GM21515 (cell line): Measurements from ENCODE around the gene RXFP4.

Experiments used
- ATAC-seq: cut with Tn5 transposase; IDR thresholded peaks from one replicate; pipeline ENCODE4 v1.9.1; 2021; ENCODE audit not compliant: unreplicated experiment

The RXFP4 gene

DNA sequence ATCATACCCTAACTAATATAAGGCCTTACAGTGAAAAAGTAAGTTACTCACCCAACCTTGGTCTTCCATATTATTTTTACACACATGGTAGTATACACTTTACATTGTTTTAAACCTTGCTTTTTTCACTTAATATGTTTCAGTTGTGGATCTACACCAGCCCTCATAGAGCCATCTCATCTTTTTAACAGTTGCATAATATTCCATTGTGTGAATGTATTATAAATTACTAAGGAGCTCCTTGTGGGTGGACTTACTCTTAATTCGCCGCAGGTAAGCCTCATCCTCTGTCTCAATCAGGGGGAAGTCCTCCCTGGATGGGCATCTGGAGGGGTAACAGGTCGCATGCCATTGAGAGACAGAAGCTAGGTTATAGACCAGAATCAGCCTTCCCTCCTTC is 13.2 kb downstream of the RXFP4 start:
- ATAC-seq: no peak

DNA sequence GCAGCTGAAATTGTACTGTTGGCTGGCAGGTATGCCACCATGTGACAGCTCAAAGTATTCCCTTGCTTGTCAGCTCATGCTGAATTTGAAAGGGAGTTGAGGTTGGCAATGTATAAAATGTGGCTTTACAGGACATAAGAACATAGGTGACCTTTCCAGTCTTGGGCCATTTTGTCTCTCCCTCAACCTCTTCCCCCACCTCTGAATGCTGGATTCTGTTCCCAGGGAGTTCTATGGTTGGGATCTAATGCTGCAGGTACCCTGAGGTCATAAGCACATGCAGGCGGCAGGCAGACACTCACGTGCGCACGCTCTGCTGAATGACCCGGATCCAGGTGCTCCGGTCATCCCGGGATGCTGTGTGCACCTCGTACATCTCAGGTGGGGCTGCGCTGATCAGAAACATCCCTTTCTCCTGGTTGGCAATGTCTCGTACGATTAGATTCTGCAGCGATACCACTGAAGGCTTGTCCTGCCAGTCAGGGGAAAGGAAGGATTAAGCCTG is 16.0 kb downstream of the RXFP4 start:
- no peak for ATAC-seq

DNA sequence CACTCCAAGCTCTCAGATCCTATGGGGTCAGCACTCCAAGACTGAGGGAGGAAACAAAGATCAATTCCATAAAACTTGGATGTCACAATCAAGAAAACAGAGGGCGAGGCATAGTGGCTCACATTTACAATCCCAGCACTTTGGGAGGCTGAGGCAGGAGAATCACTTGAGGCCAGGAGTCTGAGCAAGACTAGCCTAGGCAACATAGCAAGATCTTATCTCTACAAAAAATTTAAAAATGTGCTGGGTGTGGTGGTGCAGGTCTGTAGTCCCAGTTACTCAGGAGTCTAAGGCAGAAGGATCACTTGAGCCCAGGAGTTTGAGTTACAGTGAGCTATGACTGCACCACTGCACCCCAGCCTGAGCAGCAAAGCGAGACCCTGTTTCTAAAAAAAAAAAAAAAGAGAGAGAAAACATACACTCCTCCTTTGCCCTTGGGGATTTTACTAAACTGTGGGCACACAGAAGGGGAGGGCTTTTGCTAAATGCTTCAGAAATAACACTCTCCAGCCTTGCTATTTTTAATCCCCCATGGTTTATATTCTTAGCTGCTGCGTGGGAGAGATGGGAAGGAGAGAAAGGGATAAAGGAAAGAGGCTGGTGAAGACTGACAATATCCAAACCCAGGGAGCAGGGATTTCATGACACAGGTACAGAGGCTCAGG is 18.8 kb downstream of the RXFP4 start:
- no peak for ATAC-seq

DNA sequence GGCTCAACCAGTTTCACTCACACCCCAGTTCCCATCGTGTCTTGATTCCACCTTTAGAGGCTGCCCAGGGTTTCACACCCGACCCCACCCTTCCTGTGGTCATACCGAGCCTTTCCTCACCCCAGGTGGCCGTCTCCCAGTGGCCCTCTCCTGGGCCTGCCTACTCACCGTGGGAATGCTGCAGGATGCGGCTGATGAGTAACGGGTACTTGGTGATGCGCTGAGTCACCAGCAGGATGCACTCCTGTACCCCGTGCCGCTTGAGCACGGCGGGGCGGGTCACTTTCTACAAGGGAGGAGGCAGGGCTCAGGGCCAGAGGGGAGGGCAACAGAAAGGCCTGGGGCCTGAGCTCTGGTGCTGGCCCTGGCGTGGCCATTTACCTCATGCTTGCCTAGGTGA is 20.5 kb downstream of the RXFP4 start:
- ATAC-seq: no peak

DNA sequence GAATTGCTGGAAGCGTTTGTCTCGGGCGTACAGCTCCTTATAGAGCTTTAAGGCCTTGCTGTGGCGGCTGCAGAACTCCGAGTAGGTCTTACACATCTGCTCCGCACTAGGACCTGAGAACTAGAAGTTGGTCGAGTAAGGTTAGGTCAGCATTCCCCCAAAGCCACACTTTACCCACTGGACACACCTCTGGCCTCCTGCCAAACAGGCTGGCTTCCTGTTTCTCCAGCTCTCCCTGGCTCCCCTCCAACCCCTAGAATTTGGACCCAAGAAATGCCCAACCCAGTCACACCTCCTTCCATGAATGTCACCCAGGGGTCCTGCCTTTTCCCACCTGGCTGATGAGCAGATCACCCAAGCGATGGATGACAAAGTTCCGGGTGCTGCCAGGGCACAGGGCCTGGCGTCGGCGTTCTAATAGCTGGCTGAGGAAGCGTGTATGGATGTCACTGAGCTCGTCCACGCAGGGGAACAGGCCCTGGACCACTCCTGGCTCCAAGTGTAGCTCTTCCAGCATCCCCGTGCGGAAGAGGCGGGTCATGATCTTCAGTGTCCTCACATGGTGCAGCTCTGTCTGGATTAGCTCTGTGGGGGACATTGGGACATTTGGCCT is 21.3 kb downstream of the RXFP4 start:
- no peak for ATAC-seq

DNA sequence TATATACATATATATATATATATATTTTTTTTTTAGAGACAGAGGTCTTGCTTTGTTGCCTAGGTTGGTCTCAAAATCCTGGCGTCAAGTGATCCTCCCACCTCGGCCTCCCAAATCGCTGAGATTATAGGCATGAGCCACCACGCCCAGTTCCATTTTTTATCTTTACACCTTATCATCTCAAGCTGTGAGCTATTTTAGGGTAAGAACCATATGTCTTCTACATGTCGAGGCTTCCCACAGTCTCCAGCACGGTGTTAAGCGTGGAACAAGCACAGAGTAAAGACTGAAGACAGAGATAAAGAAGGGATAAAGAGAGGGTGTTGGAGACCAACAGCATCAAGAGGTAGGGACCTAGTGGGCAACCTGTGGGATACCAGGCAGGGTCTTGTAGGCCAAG is 22.8 kb downstream of the RXFP4 start:
- ATAC-seq: no peak

DNA sequence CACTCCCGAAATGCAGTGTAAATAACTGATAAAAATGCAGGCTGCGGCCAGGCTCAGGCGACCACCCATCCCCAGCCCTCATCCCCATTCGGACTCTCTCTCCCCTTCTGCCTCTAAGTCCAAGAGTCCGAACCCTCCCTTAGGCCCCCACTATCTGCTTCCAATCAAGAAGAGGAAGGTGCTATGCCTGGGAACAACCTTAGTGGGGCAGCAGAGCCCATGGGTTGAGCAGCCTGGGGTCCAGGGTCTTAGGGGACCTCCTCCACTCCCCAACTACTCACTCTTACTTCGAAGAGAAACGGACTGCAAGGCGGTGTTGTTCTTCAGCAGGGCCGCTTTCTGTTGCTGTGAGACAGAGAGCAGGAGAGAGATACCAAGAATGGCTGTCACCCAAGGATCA is 24.7 kb downstream of the RXFP4 start:
- no peak for ATAC-seq

DNA sequence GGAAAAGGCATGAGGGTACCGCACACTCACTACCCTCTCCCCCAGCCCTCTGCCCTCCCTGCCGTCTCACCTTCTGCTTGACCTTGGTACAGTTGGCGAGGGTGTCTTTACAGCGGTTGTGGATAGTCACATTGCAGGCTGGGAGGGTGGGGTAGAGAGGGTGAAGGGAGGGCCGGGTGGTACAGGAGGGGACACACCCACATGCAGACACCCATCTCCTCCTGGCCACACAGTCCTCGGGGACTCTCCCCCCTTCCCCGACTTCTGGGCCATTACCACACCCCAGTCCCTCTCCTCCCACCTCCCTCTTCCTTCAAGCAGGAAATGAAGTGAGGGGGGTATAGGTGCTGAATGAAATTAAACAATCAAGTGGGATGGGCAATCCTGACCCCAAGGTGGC is 25.3 kb downstream of the RXFP4 start:
- ATAC-seq: no peak

DNA sequence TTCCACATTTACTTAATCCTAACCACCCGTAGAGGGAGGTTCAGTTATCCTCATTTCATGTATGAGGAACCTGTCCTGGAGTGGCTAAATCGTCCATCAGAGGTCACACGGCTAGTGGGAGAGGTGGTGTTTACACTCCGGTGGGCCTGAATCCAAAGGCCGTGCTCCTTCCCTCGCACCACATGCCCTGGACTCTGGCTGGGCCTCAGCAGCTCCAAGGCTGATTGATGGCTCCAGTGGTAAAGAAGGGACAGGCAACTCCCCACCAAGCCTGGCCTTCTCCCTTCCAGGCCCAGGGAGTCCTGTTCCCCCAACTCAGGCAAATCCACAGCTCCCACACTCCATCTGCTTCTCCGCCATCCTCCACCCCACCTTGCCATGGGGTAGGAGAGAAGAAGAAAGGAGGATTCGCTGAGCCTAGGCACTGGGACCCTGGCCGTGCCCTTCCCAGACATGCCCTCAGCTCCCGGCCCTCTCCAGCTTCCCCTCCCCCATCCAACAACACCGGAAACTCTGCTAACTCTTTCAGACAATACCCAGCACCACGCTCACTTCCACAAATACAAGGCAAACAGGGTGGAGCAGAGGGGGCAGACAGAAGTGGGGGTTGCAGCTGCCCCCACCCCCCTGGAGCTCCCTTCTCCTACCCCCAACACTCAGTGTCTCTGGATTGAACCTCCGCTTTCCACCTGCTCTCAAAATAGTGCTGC is 26.1 kb downstream of the RXFP4 start:
- ATAC-seq: no peak

DNA sequence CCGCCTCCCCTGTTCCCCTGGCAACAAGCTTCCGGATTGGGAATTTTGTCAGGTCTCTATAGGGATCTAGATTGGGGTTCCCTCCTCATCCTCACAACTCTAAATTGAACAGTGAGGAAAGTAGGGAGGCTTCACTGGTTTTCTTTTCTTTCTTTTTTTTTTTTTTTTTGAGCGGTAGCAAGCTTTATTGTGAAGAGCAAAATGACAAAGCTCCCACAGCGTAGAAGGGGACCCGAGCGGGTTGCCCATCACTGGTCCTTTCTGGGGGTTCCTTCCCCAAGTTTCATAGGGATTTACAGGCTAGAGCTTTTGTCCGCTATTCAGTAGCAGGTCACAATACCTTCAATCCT is 26.6 kb downstream of the RXFP4 start:
- no peak for ATAC-seq

DNA sequence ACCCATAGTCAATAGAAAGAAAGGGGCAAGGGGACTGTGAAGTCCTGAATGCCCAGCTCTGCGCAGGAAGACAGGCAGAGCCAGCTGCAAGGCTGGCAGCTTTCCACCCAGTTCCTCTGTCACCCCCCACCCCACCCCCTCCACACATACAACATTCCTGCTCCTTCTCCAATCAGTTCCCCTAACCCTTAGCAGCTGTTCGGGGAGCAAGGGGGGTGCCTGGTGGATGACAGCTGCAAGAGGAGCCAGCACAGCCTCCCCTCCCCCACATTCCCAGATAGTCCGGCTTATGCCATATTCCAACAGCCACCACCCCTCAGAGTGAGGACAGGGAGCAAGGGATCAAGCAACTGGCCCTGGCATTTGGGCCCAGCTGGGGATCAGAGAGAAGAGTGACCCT is 27.2 kb downstream of the RXFP4 start:
- ATAC-seq: no peak

DNA sequence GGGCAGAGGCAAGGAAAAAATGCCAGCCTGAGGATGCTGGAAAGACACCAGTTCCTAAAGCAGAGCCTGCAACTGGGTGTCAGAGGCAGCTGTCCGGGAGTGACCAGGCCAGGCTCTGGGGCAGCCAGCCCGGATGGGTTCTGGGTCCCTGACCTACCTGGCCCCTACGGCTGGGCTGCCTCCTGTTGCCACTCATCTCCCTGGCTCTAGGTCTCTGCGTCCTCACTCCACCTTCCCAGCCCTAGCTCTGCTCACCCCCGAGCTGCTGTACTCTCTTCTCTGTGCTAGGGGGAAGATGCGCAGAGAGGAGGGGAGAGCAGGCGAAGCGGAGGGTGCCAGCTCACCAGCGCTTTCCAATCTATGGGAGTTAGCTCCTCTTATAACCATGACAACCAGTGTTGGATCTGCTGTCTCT is 27.9 kb downstream of the RXFP4 start:
- ATAC-seq: no peak

DNA sequence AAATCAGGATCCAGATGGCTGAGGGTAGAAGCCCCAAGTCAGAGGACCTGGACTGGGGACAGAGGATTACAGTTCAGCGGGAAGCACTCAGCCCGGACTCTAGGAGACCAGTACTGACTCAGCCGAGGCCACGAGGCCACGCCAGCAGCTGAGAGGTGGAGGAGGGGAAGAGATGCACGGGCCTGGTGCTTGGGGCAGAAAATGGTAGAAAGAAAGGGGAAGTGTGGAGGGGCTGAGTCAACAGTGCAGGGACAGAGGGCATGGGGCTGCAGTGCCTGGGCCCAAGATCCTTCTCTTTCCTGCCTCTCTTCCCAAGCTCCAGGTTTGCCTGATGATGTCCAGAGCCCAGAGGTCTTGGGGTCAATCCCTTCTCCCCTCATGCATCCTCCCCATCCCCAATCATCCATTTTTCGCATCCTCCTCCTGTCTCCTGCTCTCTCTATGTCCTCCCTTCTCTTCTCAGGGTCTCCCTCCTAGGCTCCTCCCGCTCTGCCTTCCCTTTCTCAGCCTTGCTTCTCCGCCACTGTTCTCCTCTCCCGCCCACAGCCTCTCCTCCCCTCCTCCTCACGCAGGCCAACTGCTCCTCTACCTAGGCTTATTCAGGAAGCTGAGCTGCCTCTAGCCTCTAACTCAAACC is 29.2 kb downstream of the RXFP4 start:
- ATAC-seq: no peak

DNA sequence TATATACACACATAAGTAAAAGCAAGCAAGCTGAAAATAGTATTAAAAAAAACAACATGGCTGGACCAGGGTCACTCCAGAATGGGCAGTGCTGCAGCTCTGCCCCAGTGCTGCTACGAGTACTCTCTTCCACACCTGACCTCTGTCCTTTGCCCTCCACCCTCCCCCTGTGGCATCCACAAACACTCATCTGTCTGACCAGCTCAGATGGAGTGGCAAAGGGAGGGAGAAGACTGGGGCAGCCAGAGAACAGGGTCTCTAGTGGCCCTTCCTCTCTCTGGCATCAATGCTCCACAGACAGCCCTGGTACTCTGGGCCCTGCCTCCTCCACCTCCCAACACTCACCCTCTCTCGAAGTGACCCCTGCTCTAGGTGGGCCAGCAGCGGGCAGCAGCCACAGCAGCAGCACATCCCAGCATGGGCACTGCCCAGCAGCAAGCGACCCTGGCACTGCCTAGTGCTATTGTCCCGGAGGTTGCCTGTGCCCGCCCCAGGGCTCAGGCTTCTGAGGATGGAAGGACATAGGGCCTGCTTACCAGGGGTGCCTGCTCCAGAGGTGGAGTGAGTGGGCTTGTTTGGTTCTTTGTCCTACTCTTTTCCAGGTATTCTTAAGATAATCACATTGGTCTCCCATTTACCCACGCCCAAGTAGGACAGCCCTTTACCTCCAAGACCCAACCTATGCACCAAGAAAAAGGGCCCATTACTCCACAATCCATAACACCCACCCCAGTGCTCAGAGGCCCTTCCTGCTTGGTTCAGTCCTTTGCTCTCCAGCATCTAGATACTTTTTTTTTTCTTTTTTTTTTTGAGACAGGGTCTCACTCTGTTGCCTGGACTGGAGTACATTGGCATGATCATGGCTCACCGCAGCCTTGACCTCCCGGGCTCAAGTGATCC is 30.7 kb downstream of the RXFP4 start:
- no peak for ATAC-seq

DNA sequence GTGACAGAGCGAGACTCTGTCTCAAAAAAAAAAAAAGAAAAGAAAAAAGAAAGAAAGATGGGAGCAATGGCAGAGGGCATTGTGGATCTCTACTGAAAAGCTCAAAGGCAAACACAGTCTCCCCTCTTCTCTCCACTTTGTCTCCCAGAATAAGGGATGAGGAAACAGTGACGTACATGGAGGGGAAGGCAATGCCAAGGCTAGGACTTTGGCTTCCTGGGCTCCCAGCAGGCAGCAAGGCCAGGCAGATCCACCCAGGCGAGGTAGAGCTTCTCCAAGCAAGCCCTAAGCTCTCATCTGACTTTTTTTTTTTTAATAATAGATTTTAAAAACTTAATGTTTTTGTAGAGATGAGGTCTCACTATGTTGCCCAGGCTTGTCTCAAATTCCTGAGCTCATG is 32.3 kb downstream of the RXFP4 start:
- no peak for ATAC-seq

DNA sequence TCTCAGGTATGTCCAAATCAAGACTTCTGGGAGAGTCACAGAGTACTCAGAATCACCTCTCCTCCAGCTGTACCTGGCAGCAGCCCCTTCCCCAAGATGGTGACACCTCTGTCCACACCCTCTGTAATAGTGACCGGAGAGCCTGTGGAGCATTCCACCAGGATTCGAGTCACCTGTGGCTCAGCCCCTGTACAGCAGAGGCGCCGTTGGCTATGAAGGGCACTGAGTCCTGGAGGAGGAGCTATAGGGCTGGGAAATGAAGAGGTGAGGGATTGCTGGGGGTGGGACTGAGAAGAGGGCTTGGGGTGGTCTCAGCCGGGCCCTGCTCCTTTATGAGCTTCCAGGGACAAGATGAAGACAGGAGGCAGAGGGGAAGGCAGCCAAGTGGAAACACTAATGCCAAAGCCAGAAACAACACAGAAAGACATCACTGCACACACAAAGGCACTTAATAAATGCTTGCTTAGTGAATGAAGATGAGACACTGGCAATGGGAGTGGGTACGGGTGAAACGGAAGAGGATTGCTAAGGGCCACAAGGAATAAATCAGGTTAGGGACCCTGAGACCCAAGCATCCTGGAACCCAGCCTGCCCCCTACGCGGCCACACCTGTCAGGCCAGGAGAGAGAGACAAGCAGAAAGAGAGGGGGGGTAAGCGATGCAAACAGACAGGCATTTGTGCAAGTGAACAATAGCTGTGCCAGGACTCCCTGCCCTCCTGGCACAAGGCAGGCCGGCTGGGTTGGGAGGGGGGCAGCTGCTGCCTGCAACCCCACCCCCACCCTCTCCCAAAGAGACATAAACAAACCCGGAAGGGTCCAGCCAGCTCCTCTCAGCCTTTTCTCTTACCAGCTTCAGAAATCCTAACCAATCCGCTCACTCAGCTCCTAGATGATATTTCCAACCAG is 33.0 kb downstream of the RXFP4 start:
- ATAC-seq: no peak

DNA sequence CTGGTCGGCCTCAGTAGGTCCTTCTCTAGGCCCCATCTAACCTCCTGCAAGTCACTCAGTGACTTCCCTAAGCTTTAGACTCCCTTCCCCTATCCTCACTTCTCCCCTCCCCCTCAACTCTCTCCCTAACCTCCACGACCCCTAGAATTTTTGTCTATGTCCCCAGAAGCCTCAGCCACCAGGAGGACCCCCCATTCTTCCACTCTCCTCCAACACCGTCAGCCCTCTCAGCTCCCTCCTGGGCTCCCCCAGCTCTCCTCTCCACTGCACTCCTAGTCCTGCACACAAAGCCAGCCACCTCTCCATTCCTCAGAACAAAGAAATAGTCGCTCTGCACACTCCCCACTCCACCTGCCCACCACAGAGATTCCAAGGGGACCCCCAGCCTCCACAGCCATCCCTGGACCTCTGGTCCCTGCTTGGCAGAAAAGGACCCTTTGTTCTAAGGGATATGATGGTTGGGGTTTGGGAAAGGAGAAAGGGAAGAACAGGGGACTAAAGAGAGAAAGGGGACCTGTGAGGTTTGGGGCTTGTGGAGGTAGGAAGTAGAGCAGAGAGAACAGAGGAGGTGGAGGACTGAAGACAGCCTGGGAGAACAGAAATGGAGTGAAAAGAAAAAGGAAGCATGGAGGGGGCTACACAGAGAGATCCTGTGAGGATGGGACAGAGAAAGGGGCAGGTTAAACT is 34.1 kb downstream of the RXFP4 start:
- ATAC-seq: no peak

DNA sequence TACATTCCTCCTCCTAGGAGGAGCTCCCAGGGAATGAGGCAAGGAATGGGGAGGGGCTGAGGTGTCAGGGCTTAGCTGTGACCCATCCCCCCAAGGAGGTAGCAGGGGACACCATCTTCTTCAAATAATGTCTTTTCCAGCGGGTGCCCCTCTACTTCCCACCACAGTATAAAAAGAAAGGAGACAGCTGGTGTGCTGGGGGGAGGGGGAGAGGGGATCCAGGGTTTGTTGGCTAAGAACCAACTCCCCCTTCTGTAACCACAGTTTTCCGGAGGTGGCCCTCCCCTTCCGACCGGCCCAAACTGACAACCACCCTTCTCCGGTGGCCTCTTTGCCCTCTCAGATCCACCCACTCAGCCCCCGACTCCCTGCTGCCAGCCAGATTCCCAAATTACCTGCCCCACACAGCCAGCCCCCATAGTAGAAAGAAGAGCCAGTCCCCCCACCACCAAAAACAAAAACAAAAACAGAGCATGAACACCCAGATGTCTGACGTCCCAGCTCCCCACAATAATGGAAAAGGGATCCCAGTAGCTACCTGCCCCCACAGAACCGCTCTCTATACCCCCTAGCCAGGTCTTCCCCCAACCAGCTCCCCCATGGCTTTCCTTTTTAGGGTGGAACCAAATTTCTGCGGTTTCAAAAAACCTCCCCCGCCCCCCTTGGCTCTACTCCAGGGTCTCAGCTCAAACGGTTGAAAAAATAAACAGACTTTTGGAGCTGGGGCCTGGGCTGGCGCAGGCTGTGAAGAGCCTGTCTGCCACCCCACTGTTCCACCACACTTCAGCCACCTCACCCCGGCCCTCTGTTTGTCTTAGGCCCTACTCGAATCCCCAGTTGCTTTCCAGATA is 34.8 kb downstream of the RXFP4 start:
- no peak for ATAC-seq
